Measurements from ENCODE around the gene ADGRG4. TPM values are rescaled to one million over a fixed set of nuclear protein-coding genes. Genes with fewer than 3 reads are reported as not detected.

ADGRG4 gene
- polyA plus RNA-seq, 3 donors = not detected

DNA sequence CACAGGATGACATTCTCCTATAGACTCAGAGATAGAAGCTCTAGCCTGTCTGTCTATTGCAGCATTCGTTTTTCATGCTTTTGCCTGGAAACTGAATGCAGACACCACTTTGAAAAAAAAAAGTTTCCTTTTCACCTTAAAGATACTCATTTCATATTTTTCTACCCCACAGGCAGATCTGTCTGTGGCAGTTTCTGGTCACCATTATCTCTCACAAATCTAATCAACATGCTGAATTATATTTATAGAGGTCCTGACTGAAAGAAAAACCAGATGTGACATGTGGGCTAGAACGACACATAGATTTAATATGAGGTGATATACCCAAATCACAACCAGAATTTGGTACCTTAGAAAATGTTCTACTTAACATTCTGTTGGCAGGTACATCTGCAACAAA, 28.2 kb downstream of the ADGRG4 start:
- H3K36me3 Mint-ChIP-seq = no peaks in the 10 kb centered on the region
- H3K9me3 Mint-ChIP-seq = no peaks in the 10 kb centered on the region
- H3K79me2 ChIP-seq (ENCODE audit: insufficient read depth, low read length) = no peaks in the 10 kb centered on the region
- H3K27me3 Mint-ChIP-seq (ENCODE audit: low read depth in 3 of 3) = peaks cover 0 to 2% (median 0%) of the 10 kb centered on the region in 3 donors
- no peak overlapping the region for H3K4me3 Mint-ChIP-seq
- H3K4me2 ChIP-seq (replicated peaks; ENCODE audit: extremely low read depth, low read length, poor library complexity, severe bottlenecking) = no peak overlapping the region
- H3K4me1 ChIP-seq (ENCODE audit: control insufficient read depth in 1 of 2, insufficient read depth in 2 of 2, low read length in 2 of 2) = no peaks in the 10 kb centered on the region
- no peaks in the 10 kb centered on the region for H4K20me1 ChIP-seq (ENCODE audit: insufficient read depth, low read length)
- DNase-seq = no peak
- no peak overlapping the region for H3K9ac ChIP-seq (ENCODE audit: insufficient read depth, low read length, poor library complexity, severe bottlenecking)
- no peaks in the 10 kb centered on the region for H3K4me1 Mint-ChIP-seq
- TF ChIP-seq, protein P1, sequence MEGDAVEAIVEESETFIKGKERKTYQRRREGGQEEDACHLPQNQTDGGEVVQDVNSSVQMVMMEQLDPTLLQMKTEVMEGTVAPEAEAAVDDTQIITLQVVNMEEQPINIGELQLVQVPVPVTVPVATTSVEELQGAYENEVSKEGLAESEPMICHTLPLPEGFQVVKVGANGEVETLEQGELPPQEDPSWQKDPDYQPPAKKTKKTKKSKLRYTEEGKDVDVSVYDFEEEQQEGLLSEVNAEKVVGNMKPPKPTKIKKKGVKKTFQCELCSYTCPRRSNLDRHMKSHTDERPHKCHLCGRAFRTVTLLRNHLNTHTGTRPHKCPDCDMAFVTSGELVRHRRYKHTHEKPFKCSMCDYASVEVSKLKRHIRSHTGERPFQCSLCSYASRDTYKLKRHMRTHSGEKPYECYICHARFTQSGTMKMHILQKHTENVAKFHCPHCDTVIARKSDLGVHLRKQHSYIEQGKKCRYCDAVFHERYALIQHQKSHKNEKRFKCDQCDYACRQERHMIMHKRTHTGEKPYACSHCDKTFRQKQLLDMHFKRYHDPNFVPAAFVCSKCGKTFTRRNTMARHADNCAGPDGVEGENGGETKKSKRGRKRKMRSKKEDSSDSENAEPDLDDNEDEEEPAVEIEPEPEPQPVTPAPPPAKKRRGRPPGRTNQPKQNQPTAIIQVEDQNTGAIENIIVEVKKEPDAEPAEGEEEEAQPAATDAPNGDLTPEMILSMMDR (IDR thresholded peaks at IDR 0.05) = no peak
- H3K27ac Mint-ChIP-seq = no peak overlapping the region
- WGBS (ENCODE audit: insufficient coverage) = no CpG with 5 or more reads among the region's 2 CpGs
- H3K36me3 ChIP-seq (replicated peaks in 1 of 2; ENCODE audit: control insufficient read depth in 1 of 2, insufficient read depth in 2 of 2, low read length in 2 of 2) = no peaks in the 10 kb centered on the region
- H3K9me3 ChIP-seq (replicated peaks in 1 of 2; ENCODE audit: control insufficient read depth in 1 of 2, insufficient read depth in 1 of 2, low read length in 2 of 2) = no peaks in the 10 kb centered on the region
- intact Hi-C loops (cut with micrococcal nuclease) = no loop called here
- H2AFZ ChIP-seq (ENCODE audit: insufficient read depth, low read depth, low read length, poor library complexity, severe bottlenecking) = no peak overlapping the region
- no peak overlapping the region for H3K4me3 ChIP-seq (replicated peaks in 1 of 3; ENCODE audit: low read depth in 2 of 3, low read length in 3 of 3)
- H3K27me3 ChIP-seq (ENCODE audit: control insufficient read depth in 2 of 2, insufficient read depth in 2 of 2, low read length in 2 of 2) = peaks cover 0 to 2% of the 10 kb centered on the region in 2 donors
- H3K27ac ChIP-seq (ENCODE audit: low read depth in 1 of 2, low read length in 2 of 2) = no peak overlapping the region

DNA sequence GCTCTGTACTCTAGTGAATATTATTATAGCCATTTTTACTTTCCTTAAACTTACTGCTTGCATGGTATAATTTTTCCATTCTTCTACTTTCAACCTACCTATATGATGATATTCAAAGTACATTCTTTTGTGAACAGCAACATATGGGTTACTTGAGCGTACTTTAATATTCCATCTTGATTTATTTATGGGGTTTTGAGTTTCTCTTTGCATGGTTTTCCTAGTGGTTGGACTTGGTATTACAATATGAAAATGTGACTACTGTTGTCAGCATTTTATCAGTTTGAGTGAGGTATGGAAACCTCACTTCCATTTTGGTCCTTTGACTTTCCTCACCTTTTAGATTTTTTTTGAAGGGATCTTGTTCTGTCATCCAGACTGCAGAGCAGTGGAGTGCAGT, 35.9 kb downstream of the ADGRG4 start:
- H3K9ac ChIP-seq (ENCODE audit: insufficient read depth, low read length, poor library complexity, severe bottlenecking) = no peak overlapping the region
- H3K4me1 Mint-ChIP-seq = no peaks in the 10 kb centered on the region
- intact Hi-C loops (cut with micrococcal nuclease) = no loop called here
- H3K4me1 ChIP-seq (ENCODE audit: control insufficient read depth in 1 of 2, insufficient read depth in 2 of 2, low read length in 2 of 2) = no peaks in the 10 kb centered on the region
- H3K27me3 Mint-ChIP-seq (ENCODE audit: low read depth in 3 of 3) = peaks cover 0 to 3% (median 0%) of the 10 kb centered on the region in 3 donors
- TF ChIP-seq, protein P1 (IDR thresholded peaks at IDR 0.05) = no peak
- H3K79me2 ChIP-seq (ENCODE audit: insufficient read depth, low read length) = no peaks in the 10 kb centered on the region
- no peak overlapping the region for H2AFZ ChIP-seq (ENCODE audit: insufficient read depth, low read depth, low read length, poor library complexity, severe bottlenecking)
- no peaks in the 10 kb centered on the region for H3K36me3 Mint-ChIP-seq
- H3K4me3 Mint-ChIP-seq = no peak overlapping the region
- no peak overlapping the region for H3K4me3 ChIP-seq (replicated peaks in 1 of 3; ENCODE audit: low read depth in 2 of 3, low read length in 3 of 3)
- no peaks in the 10 kb centered on the region for H4K20me1 ChIP-seq (ENCODE audit: insufficient read depth, low read length)
- H3K27ac ChIP-seq (ENCODE audit: low read depth in 1 of 2, low read length in 2 of 2) = no peak overlapping the region
- H3K9me3 ChIP-seq (replicated peaks in 1 of 2; ENCODE audit: control insufficient read depth in 1 of 2, insufficient read depth in 1 of 2, low read length in 2 of 2) = peaks cover 0 to 9% of the 10 kb centered on the region in 2 donors
- H3K27me3 ChIP-seq (ENCODE audit: control insufficient read depth in 2 of 2, insufficient read depth in 2 of 2, low read length in 2 of 2) = no peaks in the 10 kb centered on the region
- no peak overlapping the region for H3K27ac Mint-ChIP-seq
- no peaks in the 10 kb centered on the region for H3K36me3 ChIP-seq (replicated peaks in 1 of 2; ENCODE audit: control insufficient read depth in 1 of 2, insufficient read depth in 2 of 2, low read length in 2 of 2)
- H3K9me3 Mint-ChIP-seq = peaks cover 0 to 11% (median 7%) of the 10 kb centered on the region in 7 donors
- H3K4me2 ChIP-seq (replicated peaks; ENCODE audit: extremely low read depth, low read length, poor library complexity, severe bottlenecking) = no peak overlapping the region
- DNase-seq = no peak
- no CpG with 5 or more reads among the region's 1 CpG for WGBS (ENCODE audit: insufficient coverage)
